Neural cell (in vitro differentiated cells): ENCODE data around the gene CD2. TPM values are rescaled to one million over a fixed set of nuclear protein-coding genes. Genes with fewer than 3 reads are reported as not detected.

Experiments used
- H2AFZ ChIP-seq: fragments of 200-600, 300-800 bp; sonication (generic), shearing (Covaris generic); 2 replicates; pipeline ENCODE4 v1.6.0; 2014; ENCODE audit warnings: low read depth, mild to moderate bottlenecking, antibody characterized with exemption, low read length, moderate library complexity
- H3F3A ChIP-seq: fragments of 200-600 bp; shearing (Covaris generic); 2 replicates; pipeline ENCODE4 v1.6.1; 2016; ENCODE audit warnings: mild to moderate bottlenecking, moderate library complexity, mixed read lengths, antibody characterized with exemption, low read length; ENCODE audit not compliant: insufficient read depth, poor library complexity, severe bottlenecking
- H3K27ac ChIP-seq: fragments of 200-600, 300-800 bp; sonication (generic), shearing (Covaris generic); 2 replicates; pipeline ENCODE4 v1.5.1; 2014; ENCODE audit warnings: mild to moderate bottlenecking, low read length, moderate library complexity
- H3K27me3 ChIP-seq: fragments of 300-800, 200-600 bp; sonication (generic), shearing (Covaris generic); 2 replicates; pipeline ENCODE4 v1.6.0; 2014; ENCODE audit warnings: mild to moderate bottlenecking, low read depth, low read length, moderate library complexity; ENCODE audit not compliant: insufficient read depth
- H3K36me3 ChIP-seq: fragments of 300-800, 200-600 bp; sonication (generic), shearing (Covaris generic); 2 replicates; pipeline ENCODE4 v1.5.1; 2014; ENCODE audit warnings: mild to moderate bottlenecking, antibody characterized with exemption, low read length, moderate library complexity; ENCODE audit not compliant: insufficient read depth
- H3K4me2 ChIP-seq: fragments of 300-800, 200-600 bp; sonication (generic), shearing (Covaris generic); 2 replicates; pipeline ENCODE4 v1.6.0; 2014; ENCODE audit warnings: mild to moderate bottlenecking, low read length
- H3K4me3 ChIP-seq: fragments of 300-800, 200-600 bp; sonication (generic), shearing (Covaris generic); 2 replicates; pipeline ENCODE4 v1.5.1; 2014; ENCODE audit warnings: mild to moderate bottlenecking, low read length, moderate library complexity
- H3K79me2 ChIP-seq: fragments of 200-600 bp; shearing (Covaris generic); replicated peaks from 2 replicates; pipeline ENCODE4 v1.6.0; 2014; ENCODE audit warnings: mild to moderate bottlenecking, low read length, moderate library complexity; ENCODE audit not compliant: insufficient read depth
- H3K9ac ChIP-seq: fragments of 300-800, 200-600 bp; sonication (generic), shearing (Covaris generic); 2 replicates; pipeline ENCODE4 v1.6.1; 2016; ENCODE audit warnings: mild to moderate bottlenecking, low read length, mixed read lengths
- H3K9me2 ChIP-seq: fragments of 200-600 bp; shearing (Covaris generic); 2 replicates; pipeline ENCODE4 v1.6.1; 2016; ENCODE audit warnings: mild to moderate bottlenecking, low read length, mixed read lengths; ENCODE audit not compliant: insufficient read depth
- H3K9me3 ChIP-seq: fragments of 200-600, 300-800 bp; sonication (generic), shearing (Covaris generic); 2 replicates; pipeline ENCODE4 v1.6.1; 2016; ENCODE audit warnings: mild to moderate bottlenecking, mixed run types, low read length, moderate library complexity, mixed read lengths
- H4K20me1 ChIP-seq: fragments of 200-600 bp; shearing (Covaris generic); 2 replicates; pipeline ENCODE4 v1.6.1; 2016; ENCODE audit warnings: mild to moderate bottlenecking, mixed run types; ENCODE audit not compliant: insufficient read depth
- CTCF ChIP-seq: fragments of 450-650 bp; IDR thresholded peaks from 2 replicates; pipeline ENCODE4 v1.5.1; 2014; ENCODE audit warnings: antibody characterized with exemption, mild to moderate bottlenecking, moderate library complexity; ENCODE audit not compliant: poor library complexity, severe bottlenecking
- EP300 ChIP-seq: fragments of 450-650 bp; conservative IDR thresholded peaks from 2 replicates; pipeline ENCODE4 v1.6.1; 2014; ENCODE audit warnings: antibody characterized with exemption, mild to moderate bottlenecking, moderate library complexity; ENCODE audit not compliant: poor library complexity, severe bottlenecking
- EZH2 ChIP-seq: fragments of 200-600, 300-800 bp; shearing (Covaris generic), sonication (generic); IDR thresholded peaks from 2 replicates; pipeline ENCODE4 v1.6.1; 2014; ENCODE audit warnings: antibody characterized with exemption, low read length, borderline replicate concordance, mild to moderate bottlenecking; ENCODE audit not compliant: insufficient read depth, poor library complexity, severe bottlenecking
- MXI1 ChIP-seq: fragments of 450-650 bp; conservative IDR thresholded peaks from 2 replicates; pipeline ENCODE4 v1.6.1; 2014; ENCODE audit warnings: antibody characterized with exemption, mild to moderate bottlenecking; ENCODE audit not compliant: poor library complexity, severe bottlenecking
- POLR2AphosphoS5 ChIP-seq: IDR thresholded peaks from 2 replicates; pipeline ENCODE4 v1.6.1; 2012
- RAD21 ChIP-seq: fragments of 450-650 bp; conservative IDR thresholded peaks from 2 replicates; pipeline ENCODE4 v1.6.1; 2014; ENCODE audit warnings: antibody characterized with exemption, mild to moderate bottlenecking, moderate library complexity
- REST ChIP-seq: IDR thresholded peaks from 2 replicates; pipeline ENCODE4 v1.6.1; 2012; ENCODE audit warnings: borderline replicate concordance
- SMC3 ChIP-seq: fragments of 450-650 bp; conservative IDR thresholded peaks from 2 replicates; pipeline ENCODE4 v1.6.1; 2014; ENCODE audit warnings: antibody characterized with exemption, mild to moderate bottlenecking, moderate library complexity; ENCODE audit not compliant: poor library complexity
- TAF1 ChIP-seq: IDR thresholded peaks from 2 replicates; pipeline ENCODE4 v1.6.1; 2012; ENCODE audit warnings: low read depth
- polyA plus RNA-seq: library from polyadenylated mRNA; depleted of rRNA; stranded (reverse); fragments of >200 nt; gene quantifications from 2 replicates; pipeline ENCODE4 v1.2.3, GENCODE V29; 2014

Gene CD2
- polyA plus RNA-seq, 1 donor from 2014 or later, result not detected

- Histone ChIP-seq H3K27ac (no peak overlapping the region), H3K36me3 (no peaks in the 10 kb centered on the region), H3K4me3 (no peak overlapping the region), H2AFZ (no peak overlapping the region), H3K27me3 (no peaks in the 10 kb centered on the region), H4K20me1 (no peaks in the 10 kb centered on the region), H3K9me2 (no peaks in the 10 kb centered on the region), H3K79me2 (no peaks in the 10 kb centered on the region), H3K9ac (no peak overlapping the region), H3K9me3 (no peaks in the 10 kb centered on the region), H3F3A (no peaks in the 10 kb centered on the region), H3K4me2 (no peak overlapping the region)
- no peak for TF ChIP-seq REST
- no peak for TF ChIP-seq MXI1
- no peak for TF ChIP-seq POLR2AphosphoS5
- TF ChIP-seq EP300, result no peak
- TF ChIP-seq RAD21, result no peak
- TF ChIP-seq TAF1, result no peak
- TF ChIP-seq CTCF, result no peak
- no peak for TF ChIP-seq SMC3
- no peak for TF ChIP-seq EZH2
Observed at GRCh38 chr1:116766616-116767469, 12.6 kb downstream of the CD2 start.

- H3K79me2 ChIP-seq, result no peaks in the 10 kb centered on the region
- H3K4me2 ChIP-seq, result no peak overlapping the region
- no peaks in the 10 kb centered on the region for H3K36me3 ChIP-seq
- H3K4me3 ChIP-seq, result no peak overlapping the region
- H3K9me3 ChIP-seq, result no peaks in the 10 kb centered on the region
- no peak overlapping the region for H3K27ac ChIP-seq
- H3K9ac ChIP-seq, result no peak overlapping the region
- H3K27me3 ChIP-seq, result no peaks in the 10 kb centered on the region
- H4K20me1 ChIP-seq, result no peaks in the 10 kb centered on the region
- no peaks in the 10 kb centered on the region for H3F3A ChIP-seq
- TF ChIP-seq RAD21, result no peak
- no peaks in the 10 kb centered on the region for H3K9me2 ChIP-seq
- no peak overlapping the region for H2AFZ ChIP-seq
Observed at GRCh38 chr1:116767782-116768382, 13.7 kb downstream of the CD2 start.
